Left hindlimb (tissue), 1 donor: ENCODE results near the gene TNIK.

Experiments used
- DNase-seq: peaks from one replicate; pipeline ENCODE4 v3.0.0-alpha.2; 2018

TNIK gene

GRCh38 chr3:171459942-171460724, at the start of gene TNIK:
TNIK (minus strand) TSS chr3:171460405; CDS start chr3:171460063, 342 bp downstream.
- peak; percentile 93 for DNase-seq

GRCh38 chr3:171508676-171509075, 48.5 kb upstream of the TNIK start:
- DNase-seq, result no peak

- no peak for DNase-seq
Measured at GRCh38 chr3:171508206-171508605, 48.0 kb upstream of the TNIK start.

GRCh38 chr3:171506743-171507319, 46.6 kb upstream of the TNIK start:
- no peak for DNase-seq

GRCh38 chr3:171505822-171506333, 45.7 kb upstream of the TNIK start:
- DNase-seq, result no peak

GRCh38 chr3:171504376-171504775, 44.2 kb upstream of the TNIK start:
- no peak for DNase-seq

- DNase-seq, result no peak
Measured at GRCh38 chr3:171503817-171504216, 43.6 kb upstream of the TNIK start.

GRCh38 chr3:171498921-171499320, 38.7 kb upstream of the TNIK start:
- DNase-seq, result no peak

- DNase-seq, result no peak
Measured at GRCh38 chr3:171497468-171497867, 37.3 kb upstream of the TNIK start.

GRCh38 chr3:171495413-171495812, 35.2 kb upstream of the TNIK start:
- no peak for DNase-seq

GRCh38 chr3:171494457-171495109, 34.4 kb upstream of the TNIK start:
- DNase-seq, result no peak

GRCh38 chr3:171491361-171491760, 31.2 kb upstream of the TNIK start:
- DNase-seq, result no peak

- no peak for DNase-seq
Measured at GRCh38 chr3:171490901-171491300, 30.7 kb upstream of the TNIK start.

GRCh38 chr3:171489348-171489747, 29.1 kb upstream of the TNIK start:
- no peak for DNase-seq

- no peak for DNase-seq
Measured at GRCh38 chr3:171488479-171488878, 28.3 kb upstream of the TNIK start.

- DNase-seq, result no peak
Measured at GRCh38 chr3:171487382-171487781, 27.2 kb upstream of the TNIK start.

GRCh38 chr3:171485338-171485737, 25.1 kb upstream of the TNIK start:
- DNase-seq, result no peak

GRCh38 chr3:171481011-171481410, 20.8 kb upstream of the TNIK start:
- DNase-seq, result no peak

GRCh38 chr3:171480526-171480925, 20.3 kb upstream of the TNIK start:
- no peak for DNase-seq

- no peak for DNase-seq
Measured at GRCh38 chr3:171476532-171477102, 16.4 kb upstream of the TNIK start.

- DNase-seq, result no peak
Measured at GRCh38 chr3:171472552-171472951, 12.3 kb upstream of the TNIK start.

- no peak for DNase-seq
Measured at GRCh38 chr3:171470714-171471227, 10.6 kb upstream of the TNIK start.

GRCh38 chr3:171469376-171469775, 9.2 kb upstream of the TNIK start:
- no peak for DNase-seq
